Esophagus muscularis mucosa (tissue), 4 donors: ENCODE measurements around the gene TMEM127. TPM values are rescaled to one million over a fixed set of nuclear protein-coding genes. Genes with fewer than 3 reads are reported as not detected.

Source experiments
- DNase-seq: peaks from one replicate; pipeline ENCODE4 v3.0.0-alpha.2; 2017; ENCODE audit errors: extremely low spot score
- H3K27ac ChIP-seq, 4 donors: fragments of 200-600 bp; sonication (generic); replicated peaks in 1 of 4; 1 replicate in 3 of 4; 2 replicates in 1 of 4; pipeline ENCODE4 v1.5.1; 2016 to 2019; ENCODE audit warnings: mild to moderate bottlenecking in 1 of 4
- H3K27me3 ChIP-seq, 4 donors: fragments of 200-600 bp; sonication (generic); one replicate each; pipeline versions ENCODE4 v1.5.1 to v1.6.0; 2016 to 2019
- H3K36me3 ChIP-seq, 4 donors: fragments of 200-600 bp; sonication (generic); one replicate each; pipeline ENCODE4 v1.5.1; 2016 to 2019
- H3K4me1 ChIP-seq, 4 donors: fragments of 200-600 bp; sonication (generic); one replicate each; pipeline ENCODE4 v1.5.1; 2016 to 2019
- H3K4me3 ChIP-seq, 4 donors: fragments of 200-600 bp; sonication (generic); 1 replicate in 2 of 4; 2 replicates in 2 of 4; pipeline ENCODE4 v1.5.1; 2016 to 2019; ENCODE audit warnings: mild to moderate bottlenecking in 4 of 4, moderate library complexity in 1 of 4
- H3K9me3 ChIP-seq, 4 donors: fragments of 200-600 bp; sonication (generic); 1 replicate in 3 of 4; 2 replicates in 1 of 4; pipeline ENCODE4 v1.5.1; 2016 to 2019
- EP300 ChIP-seq: sonication (generic); formaldehyde crosslinking; IDR thresholded peaks from one replicate; pipeline ENCODE4 v1.6.1; 2017; ENCODE audit warnings: antibody characterized with exemption
- POLR2A ChIP-seq: fragments of 450-650 bp; IDR thresholded peaks from one replicate; pipeline ENCODE4 v1.6.1; 2017; ENCODE audit warnings: antibody characterized with exemption, moderate library complexity, mild to moderate bottlenecking, low read depth
- POLR2AphosphoS5 ChIP-seq, 2 donors: sonication (generic); formaldehyde crosslinking; IDR thresholded peaks; one replicate each; pipeline ENCODE4 v1.6.1; 2017; ENCODE audit warnings: antibody characterized with exemption in 2 of 2
- WGBS: methylation state at CpG from one replicate; pipeline ENCODE4 v1.1.5; 2018; 5-methylcytosine and 5-hydroxymethylcytosine counted together
- intact Hi-C: fragments of 100-400 bp; cut with DNase I; formaldehyde crosslinking; loops from one replicate; pipeline ENCODE4 v1.15.1; 2023
- total RNA-seq, 4 donors: library from RNA; depleted of rRNA; stranded (reverse); fragments of >200 nt; gene quantifications; one replicate each; pipeline versions ENCODE4 v1.1.0 to v1.2.1, GENCODE V29; 2016
- TF ChIP-seq, protein P1 (sequence below), 3 experiments: fragments of 200-600 bp in 2 of 3; fragments of 450-650 bp in 1 of 3; sonication (generic) in 2 of 3; IDR thresholded peaks; one replicate each; pipeline ENCODE4 v1.5.1; 2017 to 2019; ENCODE audit warnings: antibody characterized with exemption in 3 of 3, mild to moderate bottlenecking in 2 of 3, moderate library complexity in 1 of 3

Gene TMEM127
- total RNA-seq, 4 donors from 2014 or later: 42.8 to 72.0 (median 55.3) TPM

- Histone ChIP-seq H3K4me3 (no peak overlapping the region), H3K27me3 (no peaks in the 10 kb centered on the region), H3K4me1 (peaks cover 32 to 36% (median 35%) of the 10 kb centered on the region in 4 donors), H3K27ac (no peak overlapping the region), H3K36me3 (peaks cover 5 to 16% (median 11%) of the 10 kb centered on the region in 4 donors), H3K9me3 (no peaks in the 10 kb centered on the region)
- intact Hi-C loops: no loop called here
- TF ChIP-seq EP300: no peak
- TF ChIP-seq, protein P1, sequence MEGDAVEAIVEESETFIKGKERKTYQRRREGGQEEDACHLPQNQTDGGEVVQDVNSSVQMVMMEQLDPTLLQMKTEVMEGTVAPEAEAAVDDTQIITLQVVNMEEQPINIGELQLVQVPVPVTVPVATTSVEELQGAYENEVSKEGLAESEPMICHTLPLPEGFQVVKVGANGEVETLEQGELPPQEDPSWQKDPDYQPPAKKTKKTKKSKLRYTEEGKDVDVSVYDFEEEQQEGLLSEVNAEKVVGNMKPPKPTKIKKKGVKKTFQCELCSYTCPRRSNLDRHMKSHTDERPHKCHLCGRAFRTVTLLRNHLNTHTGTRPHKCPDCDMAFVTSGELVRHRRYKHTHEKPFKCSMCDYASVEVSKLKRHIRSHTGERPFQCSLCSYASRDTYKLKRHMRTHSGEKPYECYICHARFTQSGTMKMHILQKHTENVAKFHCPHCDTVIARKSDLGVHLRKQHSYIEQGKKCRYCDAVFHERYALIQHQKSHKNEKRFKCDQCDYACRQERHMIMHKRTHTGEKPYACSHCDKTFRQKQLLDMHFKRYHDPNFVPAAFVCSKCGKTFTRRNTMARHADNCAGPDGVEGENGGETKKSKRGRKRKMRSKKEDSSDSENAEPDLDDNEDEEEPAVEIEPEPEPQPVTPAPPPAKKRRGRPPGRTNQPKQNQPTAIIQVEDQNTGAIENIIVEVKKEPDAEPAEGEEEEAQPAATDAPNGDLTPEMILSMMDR (IDR thresholded peaks at IDR 0.05): no peak
- TF ChIP-seq POLR2A: no peak
- no peak for TF ChIP-seq POLR2AphosphoS5 (IDR thresholded peaks at IDR 0.05)
- 82% methylated on average over 5 of the region's 5 CpGs for WGBS
- no peak for DNase-seq
Measured at GRCh38 chr2:96247896-96248295, 17.9 kb downstream of the TMEM127 start.

DNA sequence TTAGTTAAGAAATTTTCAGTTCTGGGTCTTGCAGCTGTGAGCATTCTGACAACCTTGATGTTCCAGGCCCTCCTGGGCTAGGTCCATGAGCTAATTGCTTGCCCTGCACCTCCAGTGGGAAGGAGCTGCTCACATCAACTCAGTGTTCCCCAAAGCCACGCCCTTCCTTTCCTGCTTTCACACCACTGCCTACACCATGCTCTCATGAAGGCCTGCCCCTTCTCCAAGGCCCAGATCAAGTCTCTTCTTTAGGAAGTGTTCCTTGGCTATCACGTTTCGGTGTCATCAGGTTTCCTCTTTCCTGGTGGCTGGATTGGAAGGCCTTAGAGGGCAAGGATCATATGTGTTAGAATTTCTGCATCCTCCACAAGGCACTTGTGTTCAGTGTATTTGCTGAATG, 18.8 kb downstream of the TMEM127 start:
- TF ChIP-seq POLR2A (no peak), POLR2AphosphoS5 (IDR thresholded peaks at IDR 0.05) (no peak), EP300 (no peak)
- TF ChIP-seq, protein P1 (IDR thresholded peaks at IDR 0.05): no peak
- WGBS: 77% methylated on average over 3 of the region's 3 CpGs
- H3K27me3 ChIP-seq: no peaks in the 10 kb centered on the region
- H3K4me1 ChIP-seq: peaks cover 28 to 34% (median 32%) of the 10 kb centered on the region in 4 donors
- H3K4me3 ChIP-seq: no peak overlapping the region
- no peak for DNase-seq
- no peaks in the 10 kb centered on the region for H3K9me3 ChIP-seq
- H3K36me3 ChIP-seq: peaks cover 0 to 7% (median 2%) of the 10 kb centered on the region in 4 donors
- intact Hi-C loops: no loop called here
- no peak overlapping the region for H3K27ac ChIP-seq

DNA sequence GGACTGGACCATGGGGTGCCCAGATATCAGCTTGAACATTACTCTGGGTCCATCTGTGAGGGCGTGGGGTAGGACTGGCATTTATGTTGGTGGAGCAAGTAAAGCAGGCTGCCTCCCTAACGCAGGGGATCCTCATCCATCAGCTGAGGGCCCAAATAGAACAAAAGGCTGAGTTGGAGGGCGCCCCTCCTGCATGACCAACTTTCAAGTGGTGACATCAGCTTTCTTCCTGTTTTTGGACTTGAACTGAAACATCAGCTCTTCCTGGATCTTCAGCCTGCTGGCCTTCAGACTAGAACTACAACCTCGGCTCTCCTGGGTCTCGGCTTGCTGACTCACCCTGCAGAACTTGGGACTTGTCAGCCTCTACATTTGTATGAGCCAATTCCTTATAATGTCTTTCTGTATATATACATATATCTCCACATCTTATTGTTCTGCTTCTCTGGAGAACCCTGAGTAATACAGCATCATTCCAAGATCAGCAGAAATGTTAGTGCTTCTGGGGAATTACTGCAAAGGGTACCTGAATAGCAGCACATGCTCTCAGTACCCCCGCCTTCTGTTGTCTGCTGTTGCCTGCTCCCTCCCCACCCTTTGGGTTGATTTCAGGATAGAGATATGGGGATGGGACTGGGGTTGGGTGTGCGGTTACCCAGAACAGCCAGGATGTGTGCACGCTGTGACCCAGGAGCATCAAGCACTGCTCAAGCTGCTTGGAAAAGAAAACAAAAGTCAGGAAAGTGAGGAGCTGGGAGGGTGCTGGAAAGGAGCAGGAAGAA, 20.0 kb downstream of the TMEM127 start:
- peaks cover 17 to 31% (median 23%) of the 10 kb centered on the region in 4 donors for H3K4me1 ChIP-seq
- intact Hi-C loops: no loop called here
- H3K27me3 ChIP-seq: no peaks in the 10 kb centered on the region
- no peak overlapping the region for H3K27ac ChIP-seq
- no peak overlapping the region for H3K4me3 ChIP-seq
- peaks cover 0 to under 1% (median 0%) of the 10 kb centered on the region in 4 donors for H3K36me3 ChIP-seq
- H3K9me3 ChIP-seq: no peaks in the 10 kb centered on the region
- WGBS: 81% methylated on average over 8 of the region's 8 CpGs
- no peak for DNase-seq
- TF ChIP-seq EP300 (no peak), POLR2A (no peak), POLR2AphosphoS5 (IDR thresholded peaks at IDR 0.05) (no peak)
- TF ChIP-seq, protein P1 (IDR thresholded peaks at IDR 0.05): no peak

DNA sequence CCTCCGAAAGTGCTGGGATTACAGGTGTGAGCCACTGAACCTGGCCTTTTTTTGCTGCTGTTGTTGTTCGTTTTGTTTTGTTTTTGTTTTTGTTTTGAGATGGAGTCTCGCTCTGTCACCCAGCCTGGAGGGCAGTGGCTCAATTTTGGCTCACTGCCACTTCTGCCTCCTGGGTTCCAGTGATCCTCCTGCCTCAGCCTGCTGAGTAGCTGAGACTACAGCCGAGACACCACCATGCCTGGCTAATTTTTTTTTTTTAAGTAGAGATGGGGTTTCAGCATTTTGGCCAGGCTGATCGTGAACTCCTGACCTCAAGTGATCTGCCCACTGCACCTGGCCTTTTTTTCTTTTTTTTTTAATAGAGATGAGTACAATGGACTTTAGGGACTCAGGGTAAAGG, 22.0 kb downstream of the TMEM127 start:
- intact Hi-C loops: no loop called here

More for the DNA sequence above, 22.0 kb downstream of the TMEM127 start:
- Histone ChIP-seq H3K27ac (no peak overlapping the region), H3K4me1 (peaks cover 0 to 30% (median 4%) of the 10 kb centered on the region in 4 donors), H3K36me3 (peaks cover 0 to 13% (median 6%) of the 10 kb centered on the region in 4 donors), H3K4me3 (no peak overlapping the region), H3K27me3 (no peaks in the 10 kb centered on the region), H3K9me3 (no peaks in the 10 kb centered on the region)
- no peak for DNase-seq
- 88% methylated on average over 5 of the region's 5 CpGs for WGBS
- TF ChIP-seq POLR2AphosphoS5 (IDR thresholded peaks at IDR 0.05) (no peak), POLR2A (no peak), EP300 (no peak)
- TF ChIP-seq, protein P1 (IDR thresholded peaks at IDR 0.05): no peak
